Measurements from ENCODE around the gene GSTO1.

DNA sequence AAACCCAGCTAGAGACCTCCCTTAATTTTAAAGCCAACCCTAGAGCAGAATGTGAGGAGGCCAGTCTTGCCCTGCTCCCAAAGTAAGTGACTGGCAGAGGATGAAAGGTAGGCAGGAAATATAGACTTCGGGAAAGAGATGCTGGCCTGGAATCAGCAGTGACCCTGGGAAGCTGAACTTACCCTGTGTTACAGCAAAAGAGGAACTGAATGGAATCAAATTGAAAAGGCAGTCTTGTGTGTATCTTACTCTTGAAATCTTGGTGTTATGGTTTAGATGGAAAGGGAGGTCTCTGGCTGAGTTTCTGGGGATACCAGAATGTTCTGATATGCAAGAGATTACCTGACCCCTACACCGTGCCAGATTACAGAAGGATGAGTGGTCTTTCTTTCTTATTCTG, 14.6 kb upstream of the GSTO1 start:
- TF ChIP-seq POLR2AphosphoS5 (IDR thresholded peaks at IDR 0.05; ENCODE audit: low read depth, low read length), result no peak
- no peak for TF ChIP-seq TAF1 (IDR thresholded peaks at IDR 0.05; ENCODE audit: borderline replicate concordance, low read depth, low read length)
